NOMO-1 treated with DMSO at 0.1 percent for 48 hours (cell line): ENCODE measurements around the gene GPALPP1.
"Not testable (repeated sequence)": the region's sequence is repeated elsewhere in the genome, so short reads cannot be mapped to it uniquely, and the experiment has no call there.

Experiments used
- DNase-seq: peaks from one replicate; lab custom pipeline; 2025; ENCODE audit not compliant: unreplicated experiment; lab: John Stamatoyannopoulos, UW

The GPALPP1 gene

GRCh38 chr13:45060062-45060461, 70.7 kb downstream of the GPALPP1 start:
- no peak for DNase-seq

- no peak for DNase-seq
Observed at GRCh38 chr13:45063261-45063860, 74.0 kb downstream of the GPALPP1 start.

- not testable (repeated sequence) for DNase-seq
Observed at GRCh38 chr13:45063889-45064288, 74.6 kb downstream of the GPALPP1 start.

GRCh38 chr13:45064889-45065288, 75.6 kb downstream of the GPALPP1 start:
- DNase-seq = peak; percentile 60

GRCh38 chr13:45068036-45069001, 79.0 kb downstream of the GPALPP1 start:
- DNase-seq = peak; percentile 68

GRCh38 chr13:45073809-45074208, 84.5 kb downstream of the GPALPP1 start:
- DNase-seq = no peak

GRCh38 chr13:45074721-45075120, 85.4 kb downstream of the GPALPP1 start:
- DNase-seq = no peak

GRCh38 chr13:45078003-45078402, 88.7 kb downstream of the GPALPP1 start:
- DNase-seq = no peak
